ENCODE results near the gene EVA1B. TPM values are rescaled to one million over a fixed set of nuclear protein-coding genes. Genes with fewer than 3 reads are reported as not detected.

The EVA1B gene
- total and polyA plus RNA-seq, 2 donors (not counting 1 experiment from before 2014, with no cell fraction given): 0.67 to 2.9 TPM

DNA sequence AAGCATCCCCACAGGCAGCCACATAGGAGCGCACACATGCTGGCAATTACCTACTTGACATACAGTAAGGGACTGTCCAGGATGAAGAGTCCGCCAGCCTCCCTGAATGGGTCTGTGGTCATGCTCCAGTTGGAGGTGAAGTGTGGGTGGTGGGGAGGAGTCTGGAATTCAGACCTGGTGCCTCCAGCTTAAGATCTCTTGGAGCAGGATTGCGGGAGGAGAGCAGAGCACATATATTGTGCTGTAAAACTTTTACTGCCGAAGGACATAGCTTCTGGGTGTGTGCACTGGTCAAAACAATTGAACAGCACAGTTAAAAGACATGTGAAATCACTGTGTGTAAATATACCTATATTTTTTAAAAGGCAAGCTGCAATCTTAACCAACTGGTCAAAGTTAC is 44.4 kb upstream of the EVA1B start:
- no peak overlapping the region for H3K9ac ChIP-seq (ENCODE audit: low read length)
- no peaks in the 10 kb centered on the region for H3K9me3 ChIP-seq (ENCODE audit: control extremely low read depth in 1 of 3, control insufficient read depth in 2 of 3, insufficient read depth in 1 of 3, low read length in 2 of 3)
- H3K27ac ChIP-seq (ENCODE audit: low read length in 2 of 2): peak overlapping the region in 1 of 2 donors; percentile 71
- H3K27me3 Mint-ChIP-seq: no peaks in the 10 kb centered on the region
- H3K4me2 ChIP-seq (replicated peaks; ENCODE audit: low read depth, low read length, poor library complexity, severe bottlenecking): no peak overlapping the region
- H3K27me3 ChIP-seq (replicated peaks in 1 of 4; ENCODE audit: control extremely low read depth in 1 of 4, control insufficient read depth in 3 of 4, insufficient read depth in 4 of 4, low read length in 3 of 4): no peaks in the 10 kb centered on the region
- H2AFZ ChIP-seq (ENCODE audit: insufficient read depth, low read depth, low read length, poor library complexity, severe bottlenecking): no peak overlapping the region
- H3K9me3 Mint-ChIP-seq (ENCODE audit: insufficient read depth): no peaks in the 10 kb centered on the region
- POLR2A ChIA-PET: interaction anchor here (0.7 kb wide), 1 partner anchor 22 kb away, joined by 3 read pairs; no protein-coding TSS in a partner anchor
- WGBS (ENCODE audit: insufficient coverage): 100% methylated on average over 3 of the region's 4 CpGs
- H3K4me3 Mint-ChIP-seq: no peak overlapping the region
- ATAC-seq (ENCODE audit: low read depth) (no peak), DNase-seq (no peak)
- H3K4me1 Mint-ChIP-seq: peaks cover 62% of the 10 kb centered on the region
- TF ChIP-seq EZH2 (IDR thresholded peaks at IDR 0.05; ENCODE audit: borderline replicate concordance, insufficient read depth, low read depth, low read length, poor library complexity, severe bottlenecking): no peak
- TF ChIP-seq, protein P1, sequence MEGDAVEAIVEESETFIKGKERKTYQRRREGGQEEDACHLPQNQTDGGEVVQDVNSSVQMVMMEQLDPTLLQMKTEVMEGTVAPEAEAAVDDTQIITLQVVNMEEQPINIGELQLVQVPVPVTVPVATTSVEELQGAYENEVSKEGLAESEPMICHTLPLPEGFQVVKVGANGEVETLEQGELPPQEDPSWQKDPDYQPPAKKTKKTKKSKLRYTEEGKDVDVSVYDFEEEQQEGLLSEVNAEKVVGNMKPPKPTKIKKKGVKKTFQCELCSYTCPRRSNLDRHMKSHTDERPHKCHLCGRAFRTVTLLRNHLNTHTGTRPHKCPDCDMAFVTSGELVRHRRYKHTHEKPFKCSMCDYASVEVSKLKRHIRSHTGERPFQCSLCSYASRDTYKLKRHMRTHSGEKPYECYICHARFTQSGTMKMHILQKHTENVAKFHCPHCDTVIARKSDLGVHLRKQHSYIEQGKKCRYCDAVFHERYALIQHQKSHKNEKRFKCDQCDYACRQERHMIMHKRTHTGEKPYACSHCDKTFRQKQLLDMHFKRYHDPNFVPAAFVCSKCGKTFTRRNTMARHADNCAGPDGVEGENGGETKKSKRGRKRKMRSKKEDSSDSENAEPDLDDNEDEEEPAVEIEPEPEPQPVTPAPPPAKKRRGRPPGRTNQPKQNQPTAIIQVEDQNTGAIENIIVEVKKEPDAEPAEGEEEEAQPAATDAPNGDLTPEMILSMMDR (IDR thresholded peaks at IDR 0.05): no peak
- no peak overlapping the region for H3K4me3 ChIP-seq (ENCODE audit: control extremely low read depth in 1 of 5, extremely low read depth in 1 of 5, insufficient read depth in 1 of 5, low read depth in 2 of 5, low read length in 4 of 5)
- H3K79me2 ChIP-seq (ENCODE audit: control insufficient read depth, insufficient read depth, low read length): peaks cover 93% of the 10 kb centered on the region
- peaks cover 0 to 36% of the 10 kb centered on the region in 2 experiments for H3K36me3 ChIP-seq (replicated peaks in 1 of 2; ENCODE audit: control extremely low read depth in 1 of 2, control insufficient read depth in 1 of 2, extremely low read depth in 1 of 2, insufficient read depth in 2 of 2, low read length in 1 of 2)
- H3K27ac Mint-ChIP-seq: peak overlapping the region; percentile 50
- intact Hi-C loops (cut with micrococcal nuclease): loop anchor here (2.0 to 5.0 kb wide), 3 partner anchors 25 to 60 kb away; partner anchors contain the start of genes EVA1B and SH3D21
- CTCF ChIA-PET: interaction anchor here (0.9 to 6.7 kb wide), 18 partner anchors 8 to 218 kb away, joined by 3 to 52 read pairs (median 7); partner anchors contain the start of genes EVA1B, LSM10, SH3D21 and TRAPPC3
- H4K20me1 ChIP-seq (ENCODE audit: control insufficient read depth, insufficient read depth, low read length, poor library complexity, severe bottlenecking): peaks cover 31% of the 10 kb centered on the region
- peaks cover 52 to 69% of the 10 kb centered on the region in 2 donors for H3K4me1 ChIP-seq (ENCODE audit: control insufficient read depth in 2 of 2, insufficient read depth in 2 of 2, low read length in 2 of 2)

DNA sequence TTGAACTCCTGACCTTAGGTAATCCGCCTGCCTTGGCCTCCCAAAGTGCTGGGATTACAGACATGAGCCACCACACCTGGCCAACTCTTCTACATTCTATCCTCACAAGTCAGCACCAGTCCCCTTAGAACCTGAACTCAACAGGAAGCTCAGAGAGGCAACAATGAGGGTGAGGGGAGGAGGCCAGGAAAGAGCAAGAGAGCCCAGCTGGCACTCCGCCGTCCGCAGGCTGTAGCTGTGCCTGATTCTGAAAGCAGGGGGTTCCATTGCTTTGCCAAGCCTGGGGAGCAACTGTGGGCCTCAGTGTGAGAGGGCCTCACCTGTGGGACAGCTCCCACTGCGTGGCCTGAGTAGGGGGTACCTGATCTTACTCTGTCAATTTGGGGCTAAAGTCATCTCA is 43.6 kb upstream of the EVA1B start:
- H4K20me1 ChIP-seq (ENCODE audit: control insufficient read depth, insufficient read depth, low read length, poor library complexity, severe bottlenecking): peaks cover 39% of the 10 kb centered on the region
- no peak overlapping the region for H3K4me3 ChIP-seq (ENCODE audit: control extremely low read depth in 1 of 5, extremely low read depth in 1 of 5, insufficient read depth in 1 of 5, low read depth in 2 of 5, low read length in 4 of 5)
- intact Hi-C loops (cut with micrococcal nuclease): loop anchor here (5.0 kb wide), 2 partner anchors 45 to 60 kb away; partner anchors contain the start of genes EVA1B and SH3D21
- no peak overlapping the region for H2AFZ ChIP-seq (ENCODE audit: insufficient read depth, low read depth, low read length, poor library complexity, severe bottlenecking)
- Mint-ChIP-seq H3K27ac (peak overlapping the region; percentile 50), H3K27me3 (no peaks in the 10 kb centered on the region), H3K4me1 (peaks cover 55% of the 10 kb centered on the region), H3K9me3 (ENCODE audit: insufficient read depth) (no peaks in the 10 kb centered on the region), H3K4me3 (no peak overlapping the region)
- no peaks in the 10 kb centered on the region for H3K27me3 ChIP-seq (replicated peaks in 1 of 4; ENCODE audit: control extremely low read depth in 1 of 4, control insufficient read depth in 3 of 4, insufficient read depth in 4 of 4, low read length in 3 of 4)
- ChIA-PET CTCF (interaction anchor here (0.9 to 6.7 kb wide), 14 partner anchors 8 to 61 kb away, joined by 3 to 52 read pairs (median 4); partner anchors contain the start of genes EVA1B, LSM10 and SH3D21), POLR2A (interaction anchor here (0.6 to 1.1 kb wide), 4 partner anchors 16 to 298 kb away, joined by 3 to 7 read pairs (median 4); no protein-coding TSS in a partner anchor)
- H3K4me2 ChIP-seq (replicated peaks; ENCODE audit: low read depth, low read length, poor library complexity, severe bottlenecking): no peak overlapping the region
- peak overlapping the region in 1 of 2 donors; percentile 71 for H3K27ac ChIP-seq (ENCODE audit: low read length in 2 of 2)
- peaks cover 44 to 62% of the 10 kb centered on the region in 2 donors for H3K4me1 ChIP-seq (ENCODE audit: control insufficient read depth in 2 of 2, insufficient read depth in 2 of 2, low read length in 2 of 2)
- DNase-seq: no peak
- no peak for ATAC-seq (ENCODE audit: low read depth)
- H3K79me2 ChIP-seq (ENCODE audit: control insufficient read depth, insufficient read depth, low read length): peaks cover 93% of the 10 kb centered on the region
- TF ChIP-seq EZH2 (IDR thresholded peaks at IDR 0.05; ENCODE audit: borderline replicate concordance, insufficient read depth, low read depth, low read length, poor library complexity, severe bottlenecking): no peak
- H3K36me3 ChIP-seq (replicated peaks in 1 of 2; ENCODE audit: control extremely low read depth in 1 of 2, control insufficient read depth in 1 of 2, extremely low read depth in 1 of 2, insufficient read depth in 2 of 2, low read length in 1 of 2): peaks cover 0 to 42% of the 10 kb centered on the region in 2 experiments
- no peak overlapping the region for H3K9ac ChIP-seq (ENCODE audit: low read length)
- 46% methylated on average over 4 of the region's 5 CpGs for WGBS (ENCODE audit: insufficient coverage)
- H3K9me3 ChIP-seq (ENCODE audit: control extremely low read depth in 1 of 3, control insufficient read depth in 2 of 3, insufficient read depth in 1 of 3, low read length in 2 of 3): no peaks in the 10 kb centered on the region

All from B cell (primary cell).